SK-MEL-5 (cell line): ENCODE measurements around the gene MBOAT1. TPM values are rescaled to one million over a fixed set of nuclear protein-coding genes. Genes with fewer than 3 reads are reported as not detected.
"Not testable (repeated sequence)": the region's sequence is repeated elsewhere in the genome, so short reads cannot be mapped to it uniquely, and the experiment has no call there.

ENCODE experiments used
- DNase-seq: peaks from one replicate; pipeline ENCODE4 v3.0.0-alpha.2; 2016; ENCODE audit warnings: low read depth, low spot score
- in situ Hi-C: cut with HindIII; loops from 2 replicates; pipeline ENCODE4 v1.10.0; 2016; ENCODE audit warnings: low sequenced_read_pairs, high pct_unique_total_duplicates, low pct_unique_long_range_greater_than_20kb
- polyA plus RNA-seq, 2 experiments: library from polyadenylated mRNA; depleted of rRNA; stranded (reverse); fragments of >200 nt; gene quantifications; 2 replicates each; pipeline ENCODE4 v1.2.3, GENCODE V29; 2015
- total RNA-seq: library from RNA; depleted of rRNA; stranded (reverse); fragments of >200 nt; shearing (Covaris generic); gene quantifications from 2 replicates; pipeline ENCODE4 v1.2.3, GENCODE V29; 2014; rRNA removed

Gene MBOAT1, protein sequence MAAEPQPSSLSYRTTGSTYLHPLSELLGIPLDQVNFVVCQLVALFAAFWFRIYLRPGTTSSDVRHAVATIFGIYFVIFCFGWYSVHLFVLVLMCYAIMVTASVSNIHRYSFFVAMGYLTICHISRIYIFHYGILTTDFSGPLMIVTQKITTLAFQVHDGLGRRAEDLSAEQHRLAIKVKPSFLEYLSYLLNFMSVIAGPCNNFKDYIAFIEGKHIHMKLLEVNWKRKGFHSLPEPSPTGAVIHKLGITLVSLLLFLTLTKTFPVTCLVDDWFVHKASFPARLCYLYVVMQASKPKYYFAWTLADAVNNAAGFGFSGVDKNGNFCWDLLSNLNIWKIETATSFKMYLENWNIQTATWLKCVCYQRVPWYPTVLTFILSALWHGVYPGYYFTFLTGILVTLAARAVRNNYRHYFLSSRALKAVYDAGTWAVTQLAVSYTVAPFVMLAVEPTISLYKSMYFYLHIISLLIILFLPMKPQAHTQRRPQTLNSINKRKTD
- total RNA-seq: 27.8 and 30.2 TPM in 2 replicates
- 7.5 and 8.3 TPM in 2 replicates for polyA plus RNA-seq (2015; cell fraction: cytosol; rRNA removed)
- polyA plus RNA-seq (2015; cell fraction: nucleus; rRNA removed): 36.8 TPM in 2 replicates

DNA sequence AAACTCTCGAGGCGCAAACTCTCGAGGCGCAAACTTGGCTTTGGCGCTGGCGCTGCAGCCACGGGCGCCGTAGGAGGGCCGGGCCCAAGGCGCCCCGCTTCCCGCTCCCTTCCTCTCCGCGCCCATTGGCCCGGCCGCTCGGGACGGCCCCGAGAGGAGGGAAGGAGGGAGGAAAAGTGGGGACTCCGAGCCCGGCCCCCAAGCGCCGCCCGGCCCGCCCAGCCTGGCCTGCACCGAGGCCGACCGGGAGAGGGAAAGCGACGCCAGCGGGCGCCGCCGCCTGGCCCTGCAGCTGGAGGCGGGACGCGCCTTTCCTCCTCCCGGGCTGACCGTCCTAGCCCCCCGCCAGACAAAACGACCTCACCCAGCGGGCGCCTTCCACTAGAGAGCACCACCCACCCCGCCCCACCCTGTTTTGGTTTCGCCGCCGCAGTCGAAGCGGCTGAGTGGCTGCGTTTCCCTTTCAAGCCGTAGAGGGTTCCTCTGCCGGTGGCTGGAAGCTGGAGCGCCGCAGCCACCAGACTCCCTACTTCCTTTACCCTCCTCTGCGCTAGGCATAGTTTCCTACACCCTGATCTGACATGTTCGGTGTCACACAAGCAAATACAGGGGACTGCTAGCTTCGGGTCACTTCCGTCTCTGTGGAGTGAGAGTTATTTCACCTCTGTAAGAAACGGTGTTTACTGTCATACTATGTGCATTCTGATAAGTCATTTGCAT is at the start of gene MBOAT1:
Gene MBOAT1 (minus strand): TSS at position 78 of the 720 bp plus-strand sequence. CDS start 235 bp downstream, outside the sequence.
- in situ Hi-C loops: no loop called here
- DNase-seq: peak; percentile 95

DNA sequence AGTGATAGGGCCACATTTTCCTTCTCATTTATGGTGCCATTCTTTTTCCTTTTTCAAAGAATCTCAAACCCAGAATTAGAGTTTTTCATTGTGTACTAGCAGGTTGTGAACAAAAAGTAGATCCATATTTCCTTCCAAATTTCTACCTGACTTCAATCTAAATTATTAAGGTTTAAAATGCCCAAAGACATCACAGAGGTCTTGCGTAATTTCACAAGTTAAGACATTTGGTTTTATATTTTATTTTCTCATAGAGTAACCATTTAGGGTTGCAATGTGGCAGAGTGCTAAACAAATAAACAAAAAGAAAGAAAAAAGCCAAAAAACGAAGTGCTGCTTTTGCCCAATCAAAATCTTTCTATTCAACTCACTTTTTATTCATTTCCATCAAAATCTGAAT is 49.4 kb upstream of the MBOAT1 start:
- in situ Hi-C loops: no loop called here
- DNase-seq: no peak

DNA sequence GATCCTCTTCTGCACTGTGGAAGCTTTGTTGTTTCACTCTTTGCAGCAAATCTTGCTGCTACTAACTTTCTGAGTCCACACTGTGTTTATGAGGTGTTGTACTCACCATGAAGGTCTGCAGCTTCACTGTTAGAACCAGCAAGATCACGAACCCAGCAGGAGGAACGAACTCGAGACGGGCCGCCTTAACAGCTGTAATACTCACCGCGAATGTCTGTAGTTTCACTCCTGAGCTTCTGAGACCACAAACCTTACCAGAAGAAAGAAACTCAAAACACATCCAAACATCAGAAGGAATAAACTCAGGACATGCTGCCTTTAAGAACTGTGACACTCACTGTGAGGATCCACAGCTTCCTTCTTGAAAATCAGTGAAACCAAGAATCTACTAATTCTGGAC is 48.1 kb upstream of the MBOAT1 start:
- in situ Hi-C loops: no loop called here
- DNase-seq: no peak

DNA sequence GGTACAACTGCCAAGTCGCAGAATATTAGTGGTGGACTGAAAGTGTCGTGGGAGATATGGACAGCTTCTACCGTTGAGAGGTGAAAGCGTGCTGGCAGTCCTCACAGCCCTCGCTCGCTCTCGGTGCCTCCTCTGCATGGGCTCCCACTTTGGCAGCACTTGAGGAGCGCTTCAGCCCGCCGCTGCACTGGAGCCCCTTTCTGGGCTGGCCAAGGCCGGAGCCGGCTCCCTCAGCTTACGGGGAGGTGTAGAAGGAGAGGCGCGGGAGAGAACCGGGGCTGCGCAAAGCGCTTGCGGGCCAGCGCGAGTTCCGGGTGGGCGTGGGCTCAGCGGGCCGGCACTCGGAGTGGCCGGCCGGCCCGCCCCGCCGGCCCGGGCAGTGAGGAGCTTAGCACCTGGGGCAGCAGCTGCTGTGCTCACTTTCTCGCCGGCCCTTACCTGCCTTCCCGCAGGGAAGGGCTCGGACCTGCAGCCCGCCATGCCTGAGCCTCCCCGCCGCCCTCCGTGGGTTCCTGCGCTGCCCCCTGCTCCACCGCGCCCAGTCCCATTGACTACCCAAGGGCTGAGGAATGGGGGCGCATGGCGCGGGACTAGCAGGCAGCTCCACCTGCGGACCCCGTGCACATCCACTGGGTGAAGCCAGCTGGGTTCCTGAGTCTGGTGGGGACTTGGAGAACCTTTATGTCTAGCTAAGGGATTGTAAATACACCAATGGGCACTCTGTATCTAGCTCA is 47.2 kb upstream of the MBOAT1 start:
- in situ Hi-C loops: no loop called here
- no peak for DNase-seq

DNA sequence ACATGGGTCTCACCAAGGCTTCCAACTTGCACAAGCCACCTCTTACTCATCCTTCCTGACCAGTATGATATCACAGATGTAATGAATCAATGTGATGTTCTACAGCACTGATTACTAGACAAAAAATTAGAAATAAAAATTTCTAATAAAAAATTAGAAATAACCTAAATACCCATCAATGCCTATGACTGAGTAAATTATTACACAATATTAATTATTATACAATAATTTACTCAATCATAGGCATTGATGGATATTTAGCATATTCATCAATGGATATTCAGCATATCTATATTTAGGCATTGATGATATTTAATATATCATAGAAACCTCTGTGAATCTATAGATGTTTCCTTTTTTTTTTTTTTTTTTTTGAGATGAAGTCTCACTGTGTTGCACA is 43.2 kb upstream of the MBOAT1 start:
- in situ Hi-C loops: no loop called here
- DNase-seq: no peak

DNA sequence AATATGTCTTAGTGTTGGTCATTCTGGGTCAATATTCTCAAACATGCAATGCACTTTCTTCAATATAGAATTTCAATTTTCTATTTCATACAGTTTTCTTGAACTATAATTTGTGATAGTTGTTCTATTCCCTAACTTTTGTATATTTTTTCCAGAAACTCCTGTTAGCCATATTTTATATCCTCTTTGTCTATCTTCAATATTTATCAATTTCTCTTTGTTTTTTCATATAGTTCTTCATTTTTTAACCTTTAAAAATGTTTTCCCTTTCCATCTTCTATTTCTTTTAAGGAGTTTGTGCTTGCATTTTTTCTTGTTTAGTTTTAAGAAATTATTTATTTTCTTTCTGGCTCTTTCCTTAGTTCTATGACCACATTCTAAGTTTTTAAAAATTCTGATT is 42.0 kb upstream of the MBOAT1 start:
- no peak for DNase-seq
- in situ Hi-C loops: no loop called here

DNA sequence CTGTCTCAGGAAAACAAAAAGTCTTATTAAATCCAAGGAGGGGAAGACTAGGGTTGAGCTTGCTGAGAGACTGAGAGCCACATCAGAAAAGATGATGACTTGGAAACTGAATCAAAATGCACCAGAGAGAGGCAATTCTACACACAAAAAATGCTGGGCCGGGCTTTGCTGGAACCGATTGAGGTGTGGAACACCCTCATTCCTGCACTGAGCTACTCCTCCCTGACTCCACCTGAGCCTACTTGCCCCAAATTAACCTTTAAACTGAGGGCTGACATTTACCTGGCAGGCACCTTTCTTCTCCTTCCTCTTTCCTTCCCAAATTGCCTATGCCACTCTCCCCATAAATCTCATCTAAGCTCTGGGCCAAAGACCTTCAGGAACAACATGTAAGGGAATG is 40.8 kb upstream of the MBOAT1 start:
- DNase-seq: no peak
- in situ Hi-C loops: no loop called here

DNA sequence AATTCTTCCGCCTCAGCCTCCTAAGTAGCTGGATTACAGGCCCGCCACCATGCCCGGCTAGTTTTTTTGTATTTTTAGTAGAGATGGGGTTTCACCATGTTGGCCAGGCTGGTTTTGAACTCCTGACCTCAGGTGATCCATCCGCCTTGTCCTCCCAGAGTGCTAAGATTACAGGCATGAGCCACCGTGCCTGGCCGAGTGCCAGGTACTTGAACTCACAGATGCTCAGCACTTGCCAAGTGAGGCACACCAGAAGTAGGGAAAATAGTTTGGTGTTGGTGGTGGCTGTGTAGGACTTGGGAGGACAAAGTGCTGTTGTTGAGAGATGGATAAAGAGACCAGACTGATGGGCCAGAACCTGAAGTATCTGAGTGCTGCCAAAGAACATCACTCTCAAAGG is 40.0 kb upstream of the MBOAT1 start:
- in situ Hi-C loops: no loop called here

DNA sequence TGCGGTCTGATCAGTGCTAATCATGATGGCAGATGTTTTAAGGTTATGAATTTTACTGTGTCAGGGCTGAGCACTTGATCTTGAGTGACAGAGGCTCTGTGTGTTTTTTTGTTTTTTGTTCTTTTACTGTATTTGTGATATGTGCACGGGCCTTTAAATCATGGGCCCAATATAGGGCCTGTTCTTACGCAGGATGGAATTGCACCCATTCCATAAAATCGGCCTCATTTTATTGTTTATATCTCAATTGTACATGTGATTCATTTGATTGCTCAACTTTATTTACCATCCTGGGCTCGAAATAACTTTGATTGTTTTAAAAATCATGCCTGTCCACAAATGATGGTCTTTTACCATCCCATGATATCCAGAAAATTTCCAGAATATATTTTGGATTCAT is 39.3 kb upstream of the MBOAT1 start:
- in situ Hi-C loops: no loop called here
- no peak for DNase-seq

More for the DNA sequence above, 40.0 kb upstream of the MBOAT1 start:
- DNase-seq: no peak

DNA sequence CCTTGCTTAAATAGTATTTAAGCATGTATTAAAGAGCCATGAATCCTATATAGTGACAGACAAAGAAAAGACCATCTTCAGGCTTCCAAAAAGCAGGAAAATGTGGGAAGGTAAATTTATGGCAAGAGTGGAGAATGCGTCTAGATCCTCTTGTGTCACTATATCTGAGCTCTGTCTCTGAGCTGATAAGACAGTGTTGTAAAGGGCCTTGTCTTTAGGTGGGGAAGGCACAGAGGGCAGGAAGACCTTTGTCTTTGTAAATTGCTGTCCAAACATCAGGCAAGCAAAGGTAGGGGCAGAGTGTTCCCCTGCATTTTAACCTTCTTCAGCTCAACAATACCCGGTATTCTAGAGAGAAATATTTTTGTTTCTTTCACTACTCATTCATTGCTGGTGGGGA is 33.9 kb upstream of the MBOAT1 start:
- in situ Hi-C loops: no loop called here
- no peak for DNase-seq

DNA sequence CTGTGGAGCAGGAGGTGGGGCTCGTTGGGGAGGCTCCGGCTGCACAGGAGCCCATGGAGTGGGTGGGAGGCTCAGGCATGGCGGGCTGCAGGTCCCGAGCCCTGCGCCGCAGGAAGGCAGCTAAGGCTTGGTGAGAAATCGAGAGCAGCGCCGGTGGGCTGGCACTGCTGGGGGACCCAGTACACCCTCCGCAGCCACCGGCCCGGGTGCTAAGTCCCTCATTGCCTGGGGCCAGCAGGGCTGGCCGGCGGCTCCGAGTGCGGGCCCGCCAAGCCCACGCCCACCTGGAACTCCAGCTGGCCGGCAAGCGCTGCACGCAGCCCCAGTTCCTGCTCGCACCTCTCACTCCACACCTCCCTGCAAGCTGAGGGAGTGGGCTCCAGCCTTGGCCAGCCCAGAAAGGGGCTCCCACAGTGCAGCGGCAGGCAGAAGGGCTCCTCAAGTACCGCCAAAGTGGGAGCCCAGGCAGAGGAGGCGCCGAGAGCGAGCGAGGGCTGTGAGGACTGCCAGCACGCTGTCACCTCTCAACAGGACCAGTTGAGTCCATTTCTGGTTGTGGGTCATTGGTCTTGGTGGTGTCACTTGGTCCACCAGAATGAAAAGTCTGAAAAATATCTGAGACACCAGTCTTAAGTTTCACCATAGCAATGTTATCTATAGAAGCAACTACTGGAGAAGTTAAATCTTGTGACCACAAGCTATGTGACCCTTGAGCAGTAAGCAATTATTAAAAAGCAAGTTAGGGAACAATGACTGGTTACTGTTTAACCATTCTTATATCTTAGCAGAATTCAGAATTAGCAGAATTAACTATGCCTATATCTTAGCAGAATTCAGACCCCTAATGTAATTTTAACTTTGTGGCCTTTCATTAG is 32.8 kb upstream of the MBOAT1 start:
- in situ Hi-C loops, DNase-seq: not testable (repeated sequence)

DNA sequence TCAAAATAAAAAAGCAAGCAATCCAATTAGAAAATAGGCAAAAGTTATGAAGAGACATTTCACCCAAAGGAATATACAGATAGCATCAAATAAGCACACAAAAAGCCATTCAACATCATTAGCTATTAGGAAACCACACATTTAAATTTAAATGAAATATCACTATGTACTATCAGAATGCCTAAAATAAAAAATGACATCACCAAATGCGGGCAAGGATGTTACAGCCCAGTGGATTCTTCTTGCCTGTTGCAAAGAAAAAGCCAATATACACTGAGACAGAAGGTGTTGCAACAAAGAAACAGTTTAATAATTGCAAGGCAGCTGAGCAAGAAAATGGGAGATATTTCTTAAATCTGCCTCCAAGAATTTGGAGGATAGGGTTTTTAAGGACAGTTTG is 31.0 kb upstream of the MBOAT1 start:
- no peak for DNase-seq
- in situ Hi-C loops: no loop called here

DNA sequence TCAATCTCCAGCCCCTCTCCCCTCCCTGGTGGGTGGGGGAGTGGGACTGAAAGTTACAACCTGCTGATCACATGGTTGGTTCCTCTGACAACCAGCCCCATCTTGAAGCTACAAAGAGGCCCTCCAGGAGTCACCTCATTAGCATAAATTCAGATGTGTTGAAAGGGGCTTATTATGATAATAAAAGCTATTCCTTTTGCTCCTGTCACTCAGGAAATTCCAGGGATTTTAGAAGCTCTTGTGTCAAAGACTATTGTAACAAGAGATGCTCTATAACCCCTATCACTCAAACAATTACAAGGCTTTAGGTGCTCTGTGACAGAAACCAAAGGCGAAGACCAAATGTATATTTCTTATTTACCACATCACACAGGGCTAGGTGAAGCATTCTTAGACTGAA is 30.1 kb upstream of the MBOAT1 start:
- no peak for DNase-seq
- in situ Hi-C loops: no loop called here

DNA sequence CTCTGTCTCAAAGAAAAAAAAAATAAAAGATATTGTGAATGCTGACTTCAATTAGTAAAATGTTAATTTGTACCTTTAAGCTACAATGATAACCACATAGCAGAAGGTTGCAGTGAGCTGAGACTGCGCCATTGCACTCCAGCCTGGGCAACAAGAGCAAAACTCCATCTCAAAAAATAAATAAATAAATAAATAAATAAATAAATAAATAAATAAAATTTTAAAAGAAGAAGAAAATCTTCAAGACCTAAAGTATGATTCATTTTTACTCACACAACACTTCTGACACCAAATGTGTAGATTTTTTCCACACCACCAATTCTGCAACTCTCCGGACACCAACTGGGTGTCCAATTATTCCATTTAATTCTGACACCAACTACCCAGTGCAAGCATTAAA is 28.8 kb upstream of the MBOAT1 start:
- in situ Hi-C loops: no loop called here
- DNase-seq: no peak

DNA sequence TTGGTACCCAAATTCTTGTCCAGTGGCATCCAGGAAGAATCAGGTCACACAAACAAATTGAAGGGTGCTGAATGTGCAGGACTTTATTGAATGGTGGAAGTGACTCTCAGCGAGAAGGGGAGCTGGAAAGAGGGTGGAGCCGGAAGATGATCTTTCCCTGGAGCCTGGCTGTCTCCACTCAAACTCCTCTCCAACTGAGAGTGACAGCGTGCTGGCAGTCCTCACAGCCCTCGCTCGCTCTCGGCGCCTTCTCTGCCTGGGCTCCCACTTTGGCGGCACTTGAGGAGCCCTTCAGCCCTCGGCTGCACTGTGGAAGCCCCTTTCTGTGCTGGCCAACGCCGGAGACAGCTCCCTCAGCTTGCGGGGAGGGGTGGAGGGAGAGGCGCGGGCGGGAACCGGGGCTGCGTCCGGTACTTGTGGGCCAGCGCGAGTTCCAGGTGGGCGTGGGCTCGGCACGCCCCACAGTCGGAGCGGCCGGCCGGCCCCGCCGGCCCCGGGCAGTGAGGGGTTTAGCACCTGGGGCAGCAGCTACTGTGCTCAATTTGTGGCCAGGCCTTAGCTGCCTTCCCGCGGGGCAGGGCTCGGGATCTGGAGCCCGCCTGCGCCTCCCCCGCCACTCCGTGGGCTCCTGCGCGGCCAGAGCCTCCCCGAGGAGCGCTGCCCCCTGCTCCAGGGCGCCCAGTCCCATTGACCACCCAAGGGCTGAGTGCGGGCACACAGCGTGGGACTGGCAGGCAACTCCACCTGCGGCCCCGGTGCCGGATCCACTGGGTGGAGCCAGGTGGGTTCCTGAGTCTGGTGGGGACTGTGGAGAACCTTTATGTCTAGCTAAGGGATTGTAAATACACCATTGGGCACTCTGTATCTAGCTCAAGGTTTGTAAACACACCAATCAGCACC is 26.7 kb upstream of the MBOAT1 start:
- in situ Hi-C loops: no loop called here
- no peak for DNase-seq

DNA sequence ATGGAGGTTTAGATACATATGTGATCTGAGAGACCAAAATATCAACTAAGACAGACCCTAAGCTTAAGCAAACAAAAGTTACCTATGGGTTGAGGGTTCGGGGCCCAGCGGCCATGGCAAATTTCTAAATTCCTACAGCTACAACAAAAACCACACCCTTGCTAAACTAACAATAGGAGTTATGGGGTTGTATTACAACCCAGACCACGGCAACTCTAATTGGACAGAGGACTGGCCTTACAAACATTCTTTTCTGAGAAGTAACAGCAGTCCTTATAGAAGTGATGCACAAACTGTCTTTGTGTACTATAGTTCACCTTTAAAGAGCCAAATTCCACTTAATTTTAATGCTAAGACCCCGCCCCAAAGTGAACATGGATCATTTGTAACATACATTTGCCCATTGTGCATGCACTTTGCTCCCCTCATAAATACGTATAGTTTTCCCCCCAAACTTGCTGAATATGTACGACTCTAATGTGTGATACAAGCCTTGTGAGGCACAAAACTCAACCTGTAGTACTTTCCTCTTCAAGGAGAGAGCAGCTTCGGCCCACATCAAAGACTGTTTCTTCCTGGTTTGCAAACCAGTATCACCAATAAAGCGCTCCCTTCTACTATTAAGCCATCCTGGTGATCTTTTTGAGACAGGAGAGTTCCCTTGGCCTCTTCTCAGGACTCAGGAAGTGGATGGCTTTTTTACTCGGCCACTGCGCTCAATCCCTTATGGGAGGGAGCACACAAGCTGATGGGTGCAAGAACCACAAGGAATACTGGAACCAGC is 25.6 kb upstream of the MBOAT1 start:
- no peak for DNase-seq
- in situ Hi-C loops: no loop called here
